NCI-H2081 treated with DMSO at 0.1 percent for 48 hours (cell line): ENCODE data around the gene MUC5AC.
"Not testable (repeated sequence)": the region's sequence is repeated elsewhere in the genome, so short reads cannot be mapped to it uniquely, and the experiment has no call there.

Source experiments
- DNase-seq: peaks from one replicate; lab custom pipeline; 2025; lab: John Stamatoyannopoulos, UW

MUC5AC gene

GRCh38 chr11:1207401-1208143 lies 49.8 kb downstream of the MUC5AC start:
- no peak for DNase-seq

GRCh38 chr11:1208144-1208393 lies 50.3 kb downstream of the MUC5AC start:
- no peak for DNase-seq

- no peak for DNase-seq
Observed at GRCh38 chr11:1208394-1209261, 50.9 kb downstream of the MUC5AC start.

- no peak for DNase-seq
Observed at GRCh38 chr11:1209371-1210057, 51.8 kb downstream of the MUC5AC start.

- DNase-seq, result no peak
Observed at GRCh38 chr11:1211838-1212237, 54.1 kb downstream of the MUC5AC start.

GRCh38 chr11:1215826-1216225 lies 58.1 kb downstream of the MUC5AC start:
- not testable (repeated sequence) for DNase-seq

- DNase-seq, result no peak
Observed at GRCh38 chr11:1217151-1217550, 59.4 kb downstream of the MUC5AC start.

- DNase-seq, result no peak
Observed at GRCh38 chr11:1218256-1218787, 60.6 kb downstream of the MUC5AC start.

GRCh38 chr11:1218788-1219445 lies 61.2 kb downstream of the MUC5AC start:
- no peak for DNase-seq

GRCh38 chr11:1219446-1219833 lies 61.7 kb downstream of the MUC5AC start:
- no peak for DNase-seq

GRCh38 chr11:1219834-1220815 lies 62.4 kb downstream of the MUC5AC start:
- no peak for DNase-seq

GRCh38 chr11:1220941-1221721 lies 63.4 kb downstream of the MUC5AC start:
- no peak for DNase-seq

GRCh38 chr11:1221848-1222311 lies 64.1 kb downstream of the MUC5AC start:
- DNase-seq, result no peak

GRCh38 chr11:1222491-1223345 lies 65.0 kb downstream of the MUC5AC start, which contains the start of gene MUC5B:
MUC5B (plus strand) TSS chr11:1223066; CDS start chr11:1223124, 58 bp downstream.
- DNase-seq, result no peak

- no peak for DNase-seq
Observed at GRCh38 chr11:1223346-1224110, 65.8 kb downstream of the MUC5AC start.

GRCh38 chr11:1224111-1224490 lies 66.3 kb downstream of the MUC5AC start:
- DNase-seq, result no peak

- no peak for DNase-seq
Observed at GRCh38 chr11:1224491-1225385, 67.0 kb downstream of the MUC5AC start.
